GM10266 (cell line): ENCODE measurements around the gene ASB1.

Experiments used
- DNase-seq: peaks from one replicate; pipeline ENCODE4 v3.0.0; 2012; ENCODE audit errors: extremely low spot score
- TF ChIP-seq, protein P1 (sequence below): IDR thresholded peaks from 2 replicates; pipeline ENCODE4 v1.5.1; 2012; ENCODE audit warnings: mild to moderate bottlenecking, low read depth; ENCODE audit not compliant: control insufficient read depth, insufficient read depth; ENCODE audit errors: missing control alignments

The ASB1 gene, protein sequence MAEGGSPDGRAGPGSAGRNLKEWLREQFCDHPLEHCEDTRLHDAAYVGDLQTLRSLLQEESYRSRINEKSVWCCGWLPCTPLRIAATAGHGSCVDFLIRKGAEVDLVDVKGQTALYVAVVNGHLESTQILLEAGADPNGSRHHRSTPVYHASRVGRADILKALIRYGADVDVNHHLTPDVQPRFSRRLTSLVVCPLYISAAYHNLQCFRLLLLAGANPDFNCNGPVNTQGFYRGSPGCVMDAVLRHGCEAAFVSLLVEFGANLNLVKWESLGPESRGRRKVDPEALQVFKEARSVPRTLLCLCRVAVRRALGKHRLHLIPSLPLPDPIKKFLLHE

DNA sequence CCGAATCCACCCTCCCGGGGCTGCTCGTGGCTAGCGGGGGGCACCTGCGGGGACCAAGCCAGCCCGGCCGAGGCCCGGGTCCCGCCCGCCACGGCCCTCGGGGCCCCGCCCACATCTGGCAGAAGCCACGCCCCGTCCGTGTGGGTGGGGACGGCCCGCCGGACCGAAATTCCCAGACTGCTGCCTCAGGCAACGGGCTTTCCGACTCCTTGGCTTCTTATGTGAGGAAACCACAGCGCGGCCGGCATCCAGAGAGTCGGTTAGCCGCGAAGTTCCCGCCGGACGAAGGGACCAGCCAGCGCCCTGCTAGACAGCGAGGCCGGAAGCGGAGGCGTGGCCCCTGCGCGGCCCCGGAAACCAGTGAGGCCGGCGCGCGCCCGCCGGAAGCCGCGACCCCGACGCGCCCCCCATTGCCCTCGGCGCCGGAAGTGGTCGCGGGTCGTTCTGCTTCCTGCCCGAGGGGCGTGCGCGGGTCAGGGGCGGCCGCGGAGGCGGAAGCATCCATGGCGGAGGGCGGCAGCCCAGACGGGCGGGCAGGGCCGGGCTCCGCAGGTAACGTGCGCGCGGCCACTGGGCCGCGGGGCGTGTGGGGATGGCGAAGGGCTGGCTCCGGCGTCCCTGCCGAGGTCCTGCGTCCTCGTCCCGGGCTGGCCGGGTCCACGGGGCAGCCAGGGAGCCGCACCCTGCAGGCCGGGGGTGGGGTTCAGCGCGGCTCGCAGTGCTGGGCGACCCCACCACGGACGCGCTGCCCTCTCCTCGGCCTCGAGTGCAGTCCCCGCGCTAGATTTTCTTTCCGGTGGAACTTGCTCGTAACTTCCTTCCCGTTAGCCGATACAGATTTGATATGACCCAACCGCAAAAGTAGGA is at the start of gene ASB1:
Gene ASB1 (plus strand): TSS at position 360 of the 867 bp plus-strand sequence. CDS start 144 bp downstream, at position 504.
- TF ChIP-seq, protein P1, sequence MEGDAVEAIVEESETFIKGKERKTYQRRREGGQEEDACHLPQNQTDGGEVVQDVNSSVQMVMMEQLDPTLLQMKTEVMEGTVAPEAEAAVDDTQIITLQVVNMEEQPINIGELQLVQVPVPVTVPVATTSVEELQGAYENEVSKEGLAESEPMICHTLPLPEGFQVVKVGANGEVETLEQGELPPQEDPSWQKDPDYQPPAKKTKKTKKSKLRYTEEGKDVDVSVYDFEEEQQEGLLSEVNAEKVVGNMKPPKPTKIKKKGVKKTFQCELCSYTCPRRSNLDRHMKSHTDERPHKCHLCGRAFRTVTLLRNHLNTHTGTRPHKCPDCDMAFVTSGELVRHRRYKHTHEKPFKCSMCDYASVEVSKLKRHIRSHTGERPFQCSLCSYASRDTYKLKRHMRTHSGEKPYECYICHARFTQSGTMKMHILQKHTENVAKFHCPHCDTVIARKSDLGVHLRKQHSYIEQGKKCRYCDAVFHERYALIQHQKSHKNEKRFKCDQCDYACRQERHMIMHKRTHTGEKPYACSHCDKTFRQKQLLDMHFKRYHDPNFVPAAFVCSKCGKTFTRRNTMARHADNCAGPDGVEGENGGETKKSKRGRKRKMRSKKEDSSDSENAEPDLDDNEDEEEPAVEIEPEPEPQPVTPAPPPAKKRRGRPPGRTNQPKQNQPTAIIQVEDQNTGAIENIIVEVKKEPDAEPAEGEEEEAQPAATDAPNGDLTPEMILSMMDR, result no peak
- peak; percentile 94 for DNase-seq

DNA sequence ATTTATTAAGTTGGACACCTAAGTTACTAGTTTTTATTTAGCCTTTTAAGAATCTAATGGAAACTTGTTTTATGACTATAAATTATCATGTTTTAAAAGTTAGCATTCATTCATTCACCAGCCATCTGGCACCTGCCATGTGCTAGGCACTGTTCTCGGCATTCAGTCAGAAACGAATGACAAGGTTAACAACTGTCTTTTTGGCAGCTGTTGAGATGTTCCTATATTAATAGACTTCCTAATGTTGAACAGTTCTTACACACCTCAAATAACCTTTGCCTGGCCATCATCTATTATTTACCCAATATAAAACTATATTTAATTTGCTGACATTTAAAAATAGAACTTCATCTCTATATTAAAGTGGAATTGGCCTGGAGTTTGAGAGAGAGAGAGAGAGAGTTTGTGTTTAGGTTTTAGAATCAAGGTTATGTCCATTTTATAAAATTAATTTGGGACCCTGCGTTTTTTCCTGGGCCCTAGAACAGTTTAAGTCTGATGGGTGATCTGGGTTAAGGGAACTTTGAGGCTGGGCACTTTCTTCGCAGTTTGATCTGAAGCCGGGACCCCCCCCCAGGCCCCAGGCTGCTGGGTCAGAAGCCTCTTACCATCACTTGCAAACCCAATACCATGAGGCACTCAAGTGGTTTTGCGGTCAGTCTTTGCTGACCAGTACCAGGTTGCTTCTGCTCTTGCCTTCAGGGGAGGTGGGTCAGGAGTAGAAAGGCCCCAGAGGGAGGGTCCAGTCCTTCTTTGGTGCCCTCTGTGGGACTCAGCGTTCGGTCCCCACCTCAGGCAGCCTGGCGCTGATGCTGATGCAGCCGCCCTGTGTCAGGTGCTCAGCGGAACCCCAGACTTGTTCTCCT is 48.3 kb upstream of the ASB1 start:
- DNase-seq, result no peak
- TF ChIP-seq, protein P1, result no peak

DNA sequence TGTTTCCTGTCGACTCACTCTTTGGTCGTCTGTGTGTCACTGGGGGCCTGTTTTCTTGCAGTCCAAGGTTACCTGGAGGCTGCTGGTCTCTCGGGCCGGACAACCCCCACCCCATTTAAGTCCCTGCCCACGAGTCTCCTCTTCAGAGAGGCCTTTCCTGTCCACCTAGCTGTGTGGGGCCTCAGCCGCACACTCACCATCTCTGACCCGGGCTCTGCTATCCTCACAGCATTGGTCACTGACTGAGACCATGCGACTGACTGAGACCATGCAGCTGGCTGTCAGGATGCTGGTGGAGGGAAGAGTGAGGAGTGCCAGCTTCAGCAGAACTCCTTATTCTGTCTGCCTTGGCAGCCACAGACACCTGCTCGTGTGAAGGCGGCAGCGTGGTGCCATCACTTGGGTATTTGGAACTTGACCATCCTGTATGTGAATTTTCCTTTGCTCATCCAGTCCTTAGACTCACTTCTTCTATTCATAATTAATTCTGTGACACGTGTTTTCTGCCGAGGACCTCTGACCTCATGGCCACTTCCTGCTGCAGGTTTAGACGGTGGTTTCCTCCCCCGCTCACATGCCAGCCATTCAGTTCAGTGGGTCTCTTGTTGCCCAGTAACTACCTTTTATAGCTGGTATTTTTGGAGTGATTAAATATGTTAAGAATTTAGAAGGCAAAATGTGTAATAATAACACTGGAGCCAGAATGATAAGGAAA is 47.5 kb upstream of the ASB1 start:
- TF ChIP-seq, protein P1, result no peak
- no peak for DNase-seq

DNA sequence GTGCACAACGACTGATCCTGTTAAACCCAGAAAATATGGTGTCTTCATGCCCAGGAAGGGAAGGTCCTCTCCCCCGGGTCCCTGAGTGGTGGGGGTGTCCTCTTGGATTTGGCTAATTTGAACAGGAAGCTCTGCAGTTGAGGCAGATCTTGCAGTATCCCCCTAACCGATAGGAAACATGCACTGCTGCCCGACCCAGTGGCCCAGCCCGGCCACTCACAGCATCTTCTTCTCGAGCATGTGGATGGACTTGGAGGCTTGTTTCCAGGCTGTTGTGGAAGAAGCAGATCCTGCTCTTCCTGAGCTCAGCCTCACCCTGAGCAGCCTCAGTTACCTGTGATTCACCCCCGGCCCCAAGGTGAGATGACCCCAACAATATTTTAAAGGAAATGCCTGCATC is 46.4 kb upstream of the ASB1 start:
- TF ChIP-seq, protein P1, result no peak
- no peak for DNase-seq

DNA sequence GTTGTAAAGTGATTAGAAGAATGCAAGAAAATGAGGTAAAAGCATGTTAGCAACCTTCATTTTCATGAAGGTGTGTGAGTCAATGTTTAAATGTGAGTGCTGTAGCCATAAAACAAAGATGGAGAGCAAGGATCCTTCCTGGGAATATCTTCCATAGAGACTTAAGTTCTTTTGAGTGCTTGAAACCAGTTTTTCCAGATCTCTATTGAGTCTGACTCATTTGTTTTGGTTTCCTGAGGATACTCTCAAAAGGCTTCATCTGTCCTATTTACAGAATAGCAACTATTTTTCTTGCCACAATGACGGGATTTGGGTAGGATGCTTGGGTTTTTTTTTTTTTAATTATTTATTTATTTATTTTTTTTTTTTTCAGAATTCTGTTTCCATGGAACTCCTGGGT is 45.9 kb upstream of the ASB1 start:
- DNase-seq, result no peak
- TF ChIP-seq, protein P1, result no peak

DNA sequence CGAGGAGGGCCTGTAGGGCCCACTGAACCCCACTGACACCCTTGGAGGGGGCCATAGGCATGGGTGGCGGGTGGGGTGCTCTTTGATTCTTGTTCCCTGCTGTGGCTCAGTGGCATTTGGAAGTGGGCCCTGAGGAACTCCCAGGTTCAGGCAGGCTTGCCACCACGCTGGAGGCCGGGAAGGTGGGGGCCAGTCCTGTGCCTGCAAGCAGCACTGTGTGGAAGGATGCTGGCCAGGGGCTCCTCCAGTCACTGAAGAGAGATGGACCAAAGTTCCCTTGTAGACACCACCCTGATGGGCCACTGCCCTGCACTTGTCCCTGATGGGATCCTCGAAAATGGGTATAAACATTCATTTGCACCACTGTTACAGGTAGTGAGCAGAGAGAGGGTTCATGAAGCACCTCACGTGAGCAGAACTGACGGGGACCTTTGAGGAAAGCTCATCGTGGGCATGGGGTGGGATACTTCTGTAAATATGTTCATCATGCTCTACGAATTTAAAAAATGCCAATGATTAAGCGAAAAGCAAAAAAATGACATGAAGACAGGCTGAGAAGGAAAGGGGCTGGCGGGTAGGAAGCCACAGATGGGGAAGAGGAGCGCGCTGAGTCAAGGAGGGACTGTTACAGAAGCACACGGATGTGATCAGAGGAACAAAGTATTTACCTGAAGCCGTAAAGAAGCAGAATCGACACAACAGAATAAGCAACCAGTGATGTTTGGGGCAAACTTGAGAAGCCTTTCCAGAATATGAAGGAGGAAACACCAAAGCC is 45.2 kb upstream of the ASB1 start:
- no peak for DNase-seq
- TF ChIP-seq, protein P1, result no peak
